SH-SY5Y (cell line): ENCODE measurements around the gene ARF1.

Experiments
- GATA2 ChIP-seq: IDR thresholded peaks from 2 replicates; pipeline ENCODE4 v1.6.1; 2011; ENCODE audit warnings: mild to moderate bottlenecking, low read depth, low read length
- GATA3 ChIP-seq: IDR thresholded peaks from 2 replicates; pipeline ENCODE4 v1.6.1; 2011; ENCODE audit warnings: low read depth, mild to moderate bottlenecking, low read length, moderate library complexity

DNA sequence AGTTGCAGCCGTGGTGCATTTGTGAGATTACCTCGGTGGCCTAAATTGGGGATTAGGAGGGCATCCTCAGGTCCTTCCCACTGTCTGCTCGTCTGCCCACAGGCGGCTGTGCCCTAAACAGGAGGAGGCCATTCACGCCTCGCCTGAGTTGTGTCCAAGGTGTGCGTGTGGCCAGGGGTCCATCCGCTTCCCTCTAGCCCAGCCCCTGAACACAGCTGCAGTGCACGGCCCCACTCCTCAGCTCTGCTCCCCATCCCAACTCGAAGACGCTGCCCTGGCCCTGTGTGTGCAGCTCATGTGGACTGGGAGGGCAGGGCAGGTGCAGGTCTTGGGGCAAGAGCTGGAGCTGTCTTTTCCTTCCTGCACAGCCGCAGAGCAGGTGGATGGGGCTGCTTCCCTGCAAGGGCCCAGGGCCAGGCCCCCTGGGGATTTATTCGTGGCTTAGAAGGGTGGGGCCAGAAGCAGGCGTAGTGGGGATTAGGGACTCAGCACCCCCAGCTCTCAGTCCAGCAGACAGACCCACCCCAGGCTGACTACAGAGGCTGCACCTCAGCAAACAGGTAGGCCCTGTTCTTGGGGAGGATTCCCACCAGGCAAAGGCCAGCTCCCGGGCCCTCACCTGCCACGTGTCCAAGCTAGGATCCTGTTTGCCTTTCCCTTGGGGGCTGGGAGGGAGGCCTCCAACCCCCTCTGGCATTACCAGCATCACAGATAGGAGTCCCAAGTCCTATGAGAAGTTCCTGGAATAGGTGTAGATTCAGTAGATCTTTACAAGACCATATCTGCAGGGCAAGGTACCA is 61.9 kb downstream of the ARF1 start:
- TF ChIP-seq GATA3 (no peak), GATA2 (no peak)
